DOHH2 (cell line): Measurements from ENCODE around the gene KIZ.

Experiments
- H3F3A ChIP-seq: fragments of 200-600 bp; sonication (generic), shearing (Covaris generic); 2 replicates; pipeline ENCODE4 v1.6.0; 2016; ENCODE audit warnings: antibody characterized with exemption, mild to moderate bottlenecking; ENCODE audit not compliant: control insufficient read depth, insufficient read depth
- H3K27ac ChIP-seq: fragments of 200-600 bp; sonication (generic); 2 replicates; pipeline ENCODE4 v1.5.1; 2014; ENCODE audit warnings: low read depth, mild to moderate bottlenecking, low read length, moderate library complexity
- H3K27me3 ChIP-seq: fragments of 200-600 bp; sonication (generic); 2 replicates; pipeline ENCODE4 v1.6.1; 2014; ENCODE audit warnings: mild to moderate bottlenecking, low read length, mixed read lengths; ENCODE audit not compliant: control insufficient read depth
- H3K36me3 ChIP-seq: fragments of 200-600 bp; sonication (generic); 2 replicates; pipeline ENCODE4 v1.6.1; 2014; ENCODE audit warnings: mild to moderate bottlenecking, low read length, moderate library complexity, mixed read lengths; ENCODE audit not compliant: control insufficient read depth
- H3K4me1 ChIP-seq: fragments of 200-600 bp; sonication (generic); 2 replicates; pipeline ENCODE4 v1.6.1; 2014; ENCODE audit warnings: mild to moderate bottlenecking, low read length, mixed read lengths; ENCODE audit not compliant: control insufficient read depth
- H3K4me2 ChIP-seq: fragments of 200-600 bp; sonication (generic); 2 replicates; pipeline ENCODE4 v1.6.0; 2014; ENCODE audit warnings: mild to moderate bottlenecking, low read length, moderate library complexity
- H3K4me3 ChIP-seq: fragments of 200-600 bp; sonication (generic); 2 replicates; pipeline ENCODE4 v1.5.1; 2014; ENCODE audit warnings: mild to moderate bottlenecking, low read length, mixed read lengths
- H3K79me2 ChIP-seq: fragments of 200-600 bp; sonication (generic); 2 replicates; pipeline ENCODE4 v1.6.1; 2014; ENCODE audit warnings: mild to moderate bottlenecking, low read length, mixed read lengths; ENCODE audit not compliant: control insufficient read depth
- H3K9me2 ChIP-seq: fragments of 200-600 bp; sonication (generic); replicated peaks from 2 replicates; pipeline ENCODE4 v1.6.1; 2014; ENCODE audit warnings: mild to moderate bottlenecking, low read length, mixed read lengths; ENCODE audit not compliant: control insufficient read depth
- H3K9me3 ChIP-seq: fragments of 200-600 bp; sonication (generic); 2 replicates; pipeline ENCODE4 v1.6.1; 2014; ENCODE audit warnings: antibody characterized with exemption, low read length, mixed read lengths; ENCODE audit not compliant: control insufficient read depth, insufficient read depth
- H4K20me1 ChIP-seq: fragments of 200-600 bp; sonication (generic); 2 replicates; pipeline ENCODE4 v1.6.0; 2014; ENCODE audit warnings: low read depth, mild to moderate bottlenecking, antibody characterized with exemption, low read length, moderate library complexity; ENCODE audit not compliant: control insufficient read depth, insufficient read depth
- CTCF ChIP-seq: fragments of 200-600 bp; sonication (generic); IDR thresholded peaks from one replicate; pipeline ENCODE4 v1.5.1; 2014; ENCODE audit warnings: antibody characterized with exemption, mild to moderate bottlenecking, low read depth, low read length; ENCODE audit not compliant: poor library complexity, severe bottlenecking
- EZH2phosphoT487 ChIP-seq: fragments of 200-600 bp; sonication (generic); IDR thresholded peaks from 2 replicates; pipeline ENCODE4 v1.6.1; 2017; ENCODE audit warnings: borderline replicate concordance, mild to moderate bottlenecking, antibody characterized with exemption, low read length, moderate library complexity, mixed read lengths

The KIZ gene

GRCh38 chr20:21101453-21101931 lies 24.4 kb upstream of the KIZ start:
- H3K4me2 ChIP-seq = peak overlapping the region; percentile 63
- H3K27ac ChIP-seq = peak overlapping the region; percentile 24; the same call in 1 of the 2 replicates
- peaks cover 37% of the 10 kb centered on the region for H3K4me1 ChIP-seq
- no peaks in the 10 kb centered on the region for H3K9me2 ChIP-seq
- H3K27me3 ChIP-seq = peaks cover 60% of the 10 kb centered on the region
- no peaks in the 10 kb centered on the region for H3F3A ChIP-seq
- TF ChIP-seq EZH2phosphoT487 (no peak), CTCF (no peak)
- H3K79me2 ChIP-seq = no peaks in the 10 kb centered on the region
- H3K9me3 ChIP-seq = no peaks in the 10 kb centered on the region
- peak overlapping the region; percentile 71 for H3K4me3 ChIP-seq
- H3K36me3 ChIP-seq = no peaks in the 10 kb centered on the region
- no peaks in the 10 kb centered on the region for H4K20me1 ChIP-seq

GRCh38 chr20:21101932-21102575 lies 23.8 kb upstream of the KIZ start:
- Histone ChIP-seq H3K9me2 (no peaks in the 10 kb centered on the region), H4K20me1 (no peaks in the 10 kb centered on the region), H3K27me3 (peaks cover 63% of the 10 kb centered on the region), H3K4me3 (peak overlapping the region; percentile 65), H3K9me3 (no peaks in the 10 kb centered on the region), H3K79me2 (no peaks in the 10 kb centered on the region), H3K4me1 (peaks cover 37% of the 10 kb centered on the region), H3K36me3 (no peaks in the 10 kb centered on the region), H3K27ac (no peak overlapping the region), H3K4me2 (peak overlapping the region; percentile 63), H3F3A (no peaks in the 10 kb centered on the region)
- TF ChIP-seq EZH2phosphoT487 = no peak
- no peak for TF ChIP-seq CTCF

GRCh38 chr20:21102603-21103311 lies 23.1 kb upstream of the KIZ start:
- H3K4me3 ChIP-seq = peak overlapping the region; percentile 65

More at GRCh38 chr20:21102603-21103311, 23.1 kb upstream of the KIZ start:
- Histone ChIP-seq H3K9me3 (no peaks in the 10 kb centered on the region), H3K27ac (no peak overlapping the region), H3K36me3 (no peaks in the 10 kb centered on the region), H3K4me1 (peaks cover 37% of the 10 kb centered on the region), H3K9me2 (no peaks in the 10 kb centered on the region), H3K27me3 (peaks cover 67% of the 10 kb centered on the region), H3K4me2 (peak overlapping the region; percentile 63), H3F3A (no peaks in the 10 kb centered on the region), H4K20me1 (no peaks in the 10 kb centered on the region), H3K79me2 (no peaks in the 10 kb centered on the region)
- TF ChIP-seq CTCF (no peak), EZH2phosphoT487 (no peak)
